ENCODE measurements around the gene ROBO2.

DNA sequence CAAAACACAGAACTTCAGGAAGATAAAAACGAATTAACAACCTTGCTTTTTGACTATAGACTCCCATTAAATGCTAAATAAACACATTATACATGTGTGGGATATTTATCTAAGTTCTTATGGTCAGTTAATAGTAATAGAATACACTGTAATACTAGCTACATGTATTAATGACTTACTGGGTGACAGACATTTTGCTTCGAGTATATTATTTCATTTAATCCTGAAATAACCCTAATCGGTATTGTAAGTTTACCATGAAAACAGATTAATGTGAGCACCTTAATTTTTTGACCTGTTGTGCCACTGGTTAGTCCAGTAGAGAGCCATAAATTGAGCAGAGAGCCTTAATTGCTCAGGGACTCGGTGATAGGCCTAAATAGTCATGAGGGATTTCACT is 151.1 kb downstream of the ROBO2 start:
- TF ChIP-seq, protein P1, sequence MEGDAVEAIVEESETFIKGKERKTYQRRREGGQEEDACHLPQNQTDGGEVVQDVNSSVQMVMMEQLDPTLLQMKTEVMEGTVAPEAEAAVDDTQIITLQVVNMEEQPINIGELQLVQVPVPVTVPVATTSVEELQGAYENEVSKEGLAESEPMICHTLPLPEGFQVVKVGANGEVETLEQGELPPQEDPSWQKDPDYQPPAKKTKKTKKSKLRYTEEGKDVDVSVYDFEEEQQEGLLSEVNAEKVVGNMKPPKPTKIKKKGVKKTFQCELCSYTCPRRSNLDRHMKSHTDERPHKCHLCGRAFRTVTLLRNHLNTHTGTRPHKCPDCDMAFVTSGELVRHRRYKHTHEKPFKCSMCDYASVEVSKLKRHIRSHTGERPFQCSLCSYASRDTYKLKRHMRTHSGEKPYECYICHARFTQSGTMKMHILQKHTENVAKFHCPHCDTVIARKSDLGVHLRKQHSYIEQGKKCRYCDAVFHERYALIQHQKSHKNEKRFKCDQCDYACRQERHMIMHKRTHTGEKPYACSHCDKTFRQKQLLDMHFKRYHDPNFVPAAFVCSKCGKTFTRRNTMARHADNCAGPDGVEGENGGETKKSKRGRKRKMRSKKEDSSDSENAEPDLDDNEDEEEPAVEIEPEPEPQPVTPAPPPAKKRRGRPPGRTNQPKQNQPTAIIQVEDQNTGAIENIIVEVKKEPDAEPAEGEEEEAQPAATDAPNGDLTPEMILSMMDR (IDR thresholded peaks at IDR 0.05) = no peak
- no peak for TF ChIP-seq POLR2A (IDR thresholded peaks at IDR 0.05)
